ENCODE results near the gene CES2. TPM values are rescaled to one million over a fixed set of nuclear protein-coding genes. Genes with fewer than 3 reads are reported as not detected.

Gene CES2
- total and polyA plus RNA-seq, 9 of the 15 experiments (the other 6 are each of a cell fraction or from before 2014, with no cell fraction given): 2.2 to 37.9 (median 24.4) TPM

DNA sequence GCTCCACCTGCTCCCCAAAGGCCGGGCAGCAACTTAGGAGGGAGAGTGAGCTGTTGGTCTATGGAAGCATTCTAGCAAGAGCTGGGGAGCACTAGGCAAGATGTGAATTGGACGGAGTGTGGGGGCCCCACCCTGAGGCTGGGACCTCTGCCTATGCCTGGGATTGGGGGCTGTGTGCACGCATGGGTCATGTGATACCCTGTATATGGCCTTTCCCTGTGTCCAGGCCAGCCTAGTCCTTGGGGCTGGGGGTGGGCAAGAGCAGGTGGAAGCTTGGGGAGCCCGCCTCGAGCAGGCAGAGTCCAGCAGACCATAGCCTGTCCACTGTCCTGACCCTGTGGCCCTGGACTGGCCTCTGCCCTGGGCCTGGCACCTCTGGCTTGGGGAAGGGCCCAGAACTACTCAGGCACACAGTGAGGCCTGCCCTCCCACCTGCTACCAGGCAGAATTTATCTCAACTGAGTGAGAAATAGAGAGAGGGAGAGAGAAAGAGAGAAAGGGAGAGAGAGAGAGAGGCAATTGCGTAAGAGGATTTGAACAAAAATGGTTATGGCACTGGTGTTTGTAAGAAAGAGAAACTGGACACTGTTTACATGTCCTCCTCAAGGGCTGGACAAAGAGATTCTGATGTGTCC is 35.9 kb upstream of the CES2 start (continued):
- TF ChIP-seq, protein P1, sequence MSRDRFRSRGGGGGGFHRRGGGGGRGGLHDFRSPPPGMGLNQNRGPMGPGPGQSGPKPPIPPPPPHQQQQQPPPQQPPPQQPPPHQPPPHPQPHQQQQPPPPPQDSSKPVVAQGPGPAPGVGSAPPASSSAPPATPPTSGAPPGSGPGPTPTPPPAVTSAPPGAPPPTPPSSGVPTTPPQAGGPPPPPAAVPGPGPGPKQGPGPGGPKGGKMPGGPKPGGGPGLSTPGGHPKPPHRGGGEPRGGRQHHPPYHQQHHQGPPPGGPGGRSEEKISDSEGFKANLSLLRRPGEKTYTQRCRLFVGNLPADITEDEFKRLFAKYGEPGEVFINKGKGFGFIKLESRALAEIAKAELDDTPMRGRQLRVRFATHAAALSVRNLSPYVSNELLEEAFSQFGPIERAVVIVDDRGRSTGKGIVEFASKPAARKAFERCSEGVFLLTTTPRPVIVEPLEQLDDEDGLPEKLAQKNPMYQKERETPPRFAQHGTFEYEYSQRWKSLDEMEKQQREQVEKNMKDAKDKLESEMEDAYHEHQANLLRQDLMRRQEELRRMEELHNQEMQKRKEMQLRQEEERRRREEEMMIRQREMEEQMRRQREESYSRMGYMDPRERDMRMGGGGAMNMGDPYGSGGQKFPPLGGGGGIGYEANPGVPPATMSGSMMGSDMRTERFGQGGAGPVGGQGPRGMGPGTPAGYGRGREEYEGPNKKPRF (IDR thresholded peaks at IDR 0.05; ENCODE audit: low read depth, low read length): no peak
- no peak for TF ChIP-seq ARID2 (IDR thresholded peaks at IDR 0.05)
- no peak for TF ChIP-seq CBX2 (IDR thresholded peaks at IDR 0.05; ENCODE audit: insufficient read depth, low read length, poor library complexity, severe bottlenecking)
- peak; percentile 98 for TF ChIP-seq ADNP (tag; IDR thresholded peaks at IDR 0.05)
- peak; percentile 38; the same call in 1 of the 2 replicates for TF ChIP-seq ZNF830 (CRISPR knock-in tag; IDR thresholded peaks at IDR 0.05)
- no peak; the same call in 1 of the 2 replicates for TF ChIP-seq OTX1 (CRISPR knock-in tag; IDR thresholded peaks at IDR 0.05)
- TF ChIP-seq NR4A1 (CRISPR knock-in tag; IDR thresholded peaks at IDR 0.05): 0 out of 2 replicates have a peak, but pooled peaks have one; percentile 7
- peak; percentile 79 for TF ChIP-seq NR4A1 (tag; IDR thresholded peaks at IDR 0.05)
- TF ChIP-seq TOE1 (IDR thresholded peaks at IDR 0.05; ENCODE audit: borderline replicate concordance): 0 out of 2 replicates have a peak, but pooled peaks have one; percentile 11
- no peak for TF ChIP-seq TOE1 (CRISPR knock-in tag; IDR thresholded peaks at IDR 0.05; ENCODE audit: borderline replicate concordance, low read depth)
- TF ChIP-seq MAZ (CRISPR knock-in tag; conservative IDR thresholded peaks at IDR 0.05 in 1 of 2, IDR thresholded peaks at IDR 0.05 in 1 of 2): peak in 1 of 2 experiments; percentile 2; a peak in 1 of 4 replicates
- 0 out of 4 replicates have a peak, but pooled peaks of 1 of the 2 experiments have one; percentile 12 for TF ChIP-seq NRF1 (conservative IDR thresholded peaks at IDR 0.05 in 1 of 2, IDR thresholded peaks at IDR 0.05 in 1 of 2)
- TF ChIP-seq FOXJ2 (tag; IDR thresholded peaks at IDR 0.05): 0 out of 2 replicates have a peak, but pooled peaks have one; percentile 86
- TF ChIP-seq, protein P2, sequence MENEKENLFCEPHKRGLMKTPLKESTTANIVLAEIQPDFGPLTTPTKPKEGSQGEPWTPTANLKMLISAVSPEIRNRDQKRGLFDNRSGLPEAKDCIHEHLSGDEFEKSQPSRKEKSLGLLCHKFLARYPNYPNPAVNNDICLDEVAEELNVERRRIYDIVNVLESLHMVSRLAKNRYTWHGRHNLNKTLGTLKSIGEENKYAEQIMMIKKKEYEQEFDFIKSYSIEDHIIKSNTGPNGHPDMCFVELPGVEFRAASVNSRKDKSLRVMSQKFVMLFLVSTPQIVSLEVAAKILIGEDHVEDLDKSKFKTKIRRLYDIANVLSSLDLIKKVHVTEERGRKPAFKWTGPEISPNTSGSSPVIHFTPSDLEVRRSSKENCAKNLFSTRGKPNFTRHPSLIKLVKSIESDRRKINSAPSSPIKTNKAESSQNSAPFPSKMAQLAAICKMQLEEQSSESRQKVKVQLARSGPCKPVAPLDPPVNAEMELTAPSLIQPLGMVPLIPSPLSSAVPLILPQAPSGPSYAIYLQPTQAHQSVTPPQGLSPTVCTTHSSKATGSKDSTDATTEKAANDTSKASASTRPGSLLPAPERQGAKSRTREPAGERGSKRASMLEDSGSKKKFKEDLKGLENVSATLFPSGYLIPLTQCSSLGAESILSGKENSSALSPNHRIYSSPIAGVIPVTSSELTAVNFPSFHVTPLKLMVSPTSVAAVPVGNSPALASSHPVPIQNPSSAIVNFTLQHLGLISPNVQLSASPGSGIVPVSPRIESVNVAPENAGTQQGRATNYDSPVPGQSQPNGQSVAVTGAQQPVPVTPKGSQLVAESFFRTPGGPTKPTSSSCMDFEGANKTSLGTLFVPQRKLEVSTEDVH (IDR thresholded peaks at IDR 0.05; ENCODE audit: low read depth, partially characterized antibody): peak; percentile 19
- TF ChIP-seq SNRNP70 (optimal IDR thresholded peaks at IDR 0.05; ENCODE audit: low read depth, low read length): no peak
- TF ChIP-seq KHSRP (IDR thresholded peaks at IDR 0.05): no peak
- no peak for TF ChIP-seq ZBTB5 (IDR thresholded peaks at IDR 0.05)
- peak; percentile 98 for TF ChIP-seq CEBPB (tag; IDR thresholded peaks at IDR 0.05)
- 0 out of 2 replicates have a peak, but pooled peaks have one; percentile 41 for TF ChIP-seq DNMT1 (IDR thresholded peaks at IDR 0.05)
- TF ChIP-seq CREM (IDR thresholded peaks at IDR 0.05; ENCODE audit: low read depth): no peak
- TF ChIP-seq ZNF76 (CRISPR knock-in tag; IDR thresholded peaks at IDR 0.05; ENCODE audit: borderline replicate concordance): 0 out of 2 replicates have a peak, but pooled peaks have one; percentile 40
